GM21515 (cell line): Measurements from ENCODE around the gene ELANE.
"Not testable (repeated sequence)": the region's sequence is repeated elsewhere in the genome, so short reads cannot be mapped to it uniquely, and the experiment has no call there.

Experiments
- ATAC-seq: cut with Tn5 transposase; IDR thresholded peaks from one replicate; pipeline ENCODE4 v1.9.1; 2021; ENCODE audit not compliant: unreplicated experiment

The ELANE gene

GRCh38 chr19:835210-835810 lies 16.8 kb upstream of the ELANE start:
- ATAC-seq: no peak

GRCh38 chr19:840519-841206 lies 11.4 kb upstream of the ELANE start, which contains the start of gene PRTN3:
TSS of gene PRTN3 (plus strand) at chr19:840999. CDS start at chr19:841009, 10 bp downstream.
- no peak for ATAC-seq

DNA sequence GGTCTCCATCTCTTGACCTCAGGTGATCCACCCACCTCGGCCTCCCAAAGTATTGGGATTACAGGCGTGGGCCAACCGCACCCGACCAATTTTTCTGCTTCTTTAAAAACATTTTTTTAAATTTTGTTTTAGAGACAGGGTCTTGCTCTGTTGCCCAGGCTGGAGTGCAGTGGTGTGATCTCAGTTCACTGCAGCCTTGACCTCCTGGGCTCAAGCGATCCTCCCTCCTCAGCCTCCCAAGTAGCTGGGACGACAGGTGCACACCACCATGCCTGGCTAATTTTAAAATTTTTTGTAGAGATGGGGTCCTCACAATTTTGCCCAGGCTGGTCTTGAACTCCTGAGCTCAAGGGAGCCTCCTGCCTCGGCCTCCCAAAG lies 9.3 kb upstream of the ELANE start:
- not testable (repeated sequence) for ATAC-seq

- ATAC-seq: no peak
Observed at GRCh38 chr19:843180-843835, 8.8 kb upstream of the ELANE start.

- ATAC-seq: no peak
Observed at GRCh38 chr19:843836-844545, 8.1 kb upstream of the ELANE start.

DNA sequence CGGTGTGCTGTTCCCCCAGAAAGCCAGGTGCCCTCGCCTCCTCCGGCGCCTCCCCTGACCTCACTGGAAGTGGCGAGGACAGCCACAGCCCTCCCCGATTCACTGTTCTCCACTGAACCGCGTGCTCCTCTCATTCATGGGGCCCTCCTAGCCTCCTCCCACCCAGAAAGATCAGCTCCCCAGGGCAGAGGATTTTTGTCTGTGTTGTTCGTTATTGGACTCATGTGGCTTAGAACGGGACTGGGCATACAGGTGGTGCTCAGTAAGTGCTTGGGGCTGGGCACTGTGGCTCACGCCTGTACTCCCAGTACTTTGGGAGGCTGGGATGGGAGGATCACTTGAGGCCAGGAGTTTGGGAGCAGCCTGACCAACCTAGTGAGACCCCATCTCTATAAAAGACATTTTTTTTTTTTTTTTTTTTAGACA lies 7.5 kb upstream of the ELANE start:
- no peak for ATAC-seq

DNA sequence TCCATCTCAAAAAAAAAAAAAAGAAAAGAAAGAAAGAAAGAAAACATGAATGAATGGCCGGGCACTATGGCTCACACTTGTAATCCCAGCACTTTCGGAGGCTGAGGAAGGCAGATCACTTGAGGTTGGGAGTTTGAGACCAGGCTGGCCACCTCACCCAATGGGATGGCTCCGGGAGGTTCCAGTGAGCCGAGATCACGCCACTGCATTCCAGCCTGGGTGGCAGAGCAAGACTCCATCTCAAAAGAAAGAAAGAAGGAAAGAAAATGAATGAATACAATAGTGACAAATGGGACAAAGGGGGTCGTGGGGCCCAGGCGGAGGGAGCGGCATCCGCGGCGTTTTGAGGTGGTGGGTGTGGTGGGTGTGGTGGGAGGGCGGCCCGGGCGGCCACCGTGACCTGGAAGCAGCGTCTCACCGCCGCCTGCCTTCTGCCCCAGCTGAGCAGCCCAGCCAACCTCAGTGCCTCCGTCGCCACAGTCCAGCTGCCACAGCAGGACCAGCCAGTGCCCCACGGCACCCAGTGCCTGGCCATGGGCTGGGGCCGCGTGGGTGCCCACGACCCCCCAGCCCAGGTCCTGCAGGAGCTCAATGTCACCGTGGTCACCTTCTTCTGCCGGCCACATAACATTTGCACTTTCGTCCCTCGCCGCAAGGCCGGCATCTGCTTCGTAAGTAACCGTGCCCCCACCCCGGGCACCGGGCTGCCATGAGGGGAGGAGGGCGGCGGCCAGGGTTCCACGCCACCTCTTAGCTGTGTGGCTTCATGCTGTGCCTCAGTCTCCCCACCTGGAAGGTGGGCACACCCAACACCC lies 6.2 kb upstream of the ELANE start:
- no peak for ATAC-seq

GRCh38 chr19:848386-848921 lies 3.6 kb upstream of the ELANE start:
- no peak for ATAC-seq

GRCh38 chr19:849195-849594 lies 2.9 kb upstream of the ELANE start:
- not testable (repeated sequence) for ATAC-seq

GRCh38 chr19:850221-850978 lies 1.7 kb upstream of the ELANE start:
- no peak for ATAC-seq

DNA sequence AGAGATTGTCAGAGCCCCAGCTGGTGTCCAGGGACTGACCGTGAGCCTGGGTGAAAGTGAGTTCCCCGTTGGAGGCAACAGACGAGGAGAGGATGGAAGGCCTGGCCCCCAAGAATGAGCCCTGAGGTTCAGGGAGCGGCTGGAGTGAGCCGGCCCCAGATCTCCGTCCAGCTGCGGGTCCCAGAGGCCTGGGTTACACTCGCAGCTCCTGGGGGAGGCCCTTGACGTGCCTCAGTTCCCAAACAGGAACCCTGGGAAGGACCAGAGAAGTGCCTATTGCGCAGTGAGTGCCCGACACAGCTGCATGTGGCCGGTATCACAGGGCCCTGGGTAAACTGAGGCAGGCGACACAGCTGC lies 1.1 kb upstream of the ELANE start:
- ATAC-seq: no peak

- ATAC-seq: no peak
Observed at GRCh38 chr19:853014-853585, 997 bp downstream of the ELANE start.

GRCh38 chr19:853614-854220 lies 1.6 kb downstream of the ELANE start:
- ATAC-seq: not testable (repeated sequence)

- no peak for ATAC-seq
Observed at GRCh38 chr19:854549-854948, 2.4 kb downstream of the ELANE start.

GRCh38 chr19:855142-855541 lies 3.0 kb downstream of the ELANE start:
- no peak for ATAC-seq

GRCh38 chr19:855566-856120 lies 3.5 kb downstream of the ELANE start:
- no peak for ATAC-seq

DNA sequence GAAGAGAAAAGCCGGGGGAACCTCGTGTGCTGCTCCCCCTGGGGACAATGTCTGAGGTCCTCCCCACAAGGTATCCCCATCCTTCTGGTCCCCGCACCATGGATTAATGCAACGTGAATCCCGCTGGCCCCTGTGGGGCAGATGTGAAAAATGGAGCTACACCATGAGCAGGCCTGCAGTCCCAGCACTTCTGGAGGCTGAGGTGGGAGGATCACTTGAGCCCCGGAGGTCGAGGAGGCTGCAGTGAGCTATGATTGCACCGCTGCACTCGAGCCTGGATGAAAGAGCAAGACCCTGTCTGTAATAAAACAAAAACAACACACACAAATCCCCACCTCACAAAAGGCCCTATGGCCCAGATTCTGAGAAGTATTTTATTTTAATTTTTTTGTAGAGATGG lies 6.2 kb downstream of the ELANE start:
- ATAC-seq: no peak

GRCh38 chr19:858868-859843 lies 7.1 kb downstream of the ELANE start, which contains the start of gene CFD:
TSS of gene CFD (plus strand) at chr19:859664. CDS start at chr19:859690, 26 bp downstream.
- no peak for ATAC-seq
